Left ventricle myocardium inferior (tissue), 1 donor: ENCODE data around the gene ARFGAP1. TPM values are rescaled to one million over a fixed set of nuclear protein-coding genes. Genes with fewer than 3 reads are reported as not detected.

Source experiments
- DNase-seq: peaks from one replicate; pipeline ENCODE4 v3.0.0-alpha.2; 2020
- H3K27ac ChIP-seq: fragments of 200-600 bp; replicated peaks from 2 replicates; pipeline ENCODE4 v1.8.0; 2021
- H3K27me3 ChIP-seq: fragments of 200-600 bp; 2 replicates; pipeline ENCODE4 v1.8.0; 2021; ENCODE audit warnings: low read depth
- H3K36me3 ChIP-seq: fragments of 200-600 bp; 2 replicates; pipeline ENCODE4 v1.8.0; 2021
- H3K4me1 ChIP-seq: fragments of 200-600 bp; 2 replicates; pipeline ENCODE4 v1.8.0; 2021
- H3K4me3 ChIP-seq: fragments of 200-600 bp; 2 replicates; pipeline ENCODE4 v1.8.0; 2021; ENCODE audit warnings: mild to moderate bottlenecking, moderate library complexity
- H3K9me3 ChIP-seq: fragments of 200-600 bp; replicated peaks from 2 replicates; pipeline ENCODE4 v1.8.0; 2021
- CTCF ChIP-seq: fragments of 200-600 bp; IDR thresholded peaks from 2 replicates; pipeline ENCODE4 v1.8.0; 2021; ENCODE audit warnings: antibody characterized with exemption, mild to moderate bottlenecking, borderline replicate concordance
- intact Hi-C: fragments of 100-400 bp; cut with micrococcal nuclease; formaldehyde crosslinking; loops from one replicate; pipeline ENCODE4 v1.11.0; 2022
- total RNA-seq: library from RNA; stranded (reverse); fragmentation: NEBNext Ultra II Directional; extraction: Animal tissue kit (Norgen Biotek cat#: 25700); gene quantifications from one replicate; pipeline ENCODE4 v1.2.1, GENCODE V29; 2021
- donor health status: DM: no; HTN: yes; CAD: no; lungs with severe emphysema.

ARFGAP1 gene
- total RNA-seq, 1 donor from 2014 or later = 33.4 TPM

- H3K36me3 ChIP-seq = peaks cover 68% of the 10 kb centered on the region
- no peaks in the 10 kb centered on the region for H3K9me3 ChIP-seq
- no peak overlapping the region for H3K4me3 ChIP-seq
- no peak for TF ChIP-seq CTCF
- intact Hi-C loops = no loop called here
- no peak for DNase-seq
- no peak overlapping the region for H3K27ac ChIP-seq
- H3K27me3 ChIP-seq = no peaks in the 10 kb centered on the region
- H3K4me1 ChIP-seq = peaks cover 17% of the 10 kb centered on the region
These were observed 10.3 kb downstream of the ARFGAP1 start for GRCh38 chr20:63282946-63283345.

DNA sequence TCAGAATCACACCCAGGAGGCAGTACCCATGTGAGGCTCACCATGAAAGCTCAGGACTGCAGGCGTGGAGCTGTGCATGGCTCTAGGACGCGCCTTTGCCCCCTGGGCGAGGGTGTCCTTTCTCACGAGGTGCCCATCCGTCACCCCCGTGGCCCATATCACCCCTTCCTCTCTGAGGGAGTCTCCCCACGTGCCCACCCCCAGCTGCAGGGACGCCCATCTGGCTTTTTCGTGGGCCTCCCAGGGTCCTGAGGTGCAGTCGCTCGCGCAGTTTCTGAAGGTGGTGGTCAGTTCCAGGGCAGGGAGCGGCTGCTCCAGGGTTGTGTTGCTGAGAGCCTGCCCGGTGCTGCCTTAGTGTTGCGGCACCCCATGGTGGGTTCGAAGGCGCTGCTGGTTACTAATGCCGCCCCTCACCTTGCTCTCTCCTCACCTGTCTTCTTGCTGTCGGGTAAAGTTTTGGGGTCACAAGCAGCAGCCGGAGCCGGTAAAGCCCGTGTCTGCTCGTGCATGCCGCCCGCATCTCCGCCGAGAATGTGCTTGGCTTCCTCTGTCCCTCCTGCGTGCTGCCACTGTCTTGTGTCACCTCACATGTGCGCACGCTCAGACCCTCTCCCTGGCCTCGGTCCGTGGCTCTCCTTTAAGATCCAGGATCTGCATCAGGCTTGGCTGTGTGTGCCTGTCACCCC lies 10.9 kb downstream of the ARFGAP1 start:
- no peak for DNase-seq
- H3K27ac ChIP-seq = no peak overlapping the region
- TF ChIP-seq CTCF = no peak
- intact Hi-C loops = no loop called here
- H3K4me3 ChIP-seq = no peak overlapping the region
- H3K27me3 ChIP-seq = no peaks in the 10 kb centered on the region
- H3K4me1 ChIP-seq = peaks cover 16% of the 10 kb centered on the region
- H3K36me3 ChIP-seq = peaks cover 68% of the 10 kb centered on the region
- H3K9me3 ChIP-seq = no peaks in the 10 kb centered on the region

DNA sequence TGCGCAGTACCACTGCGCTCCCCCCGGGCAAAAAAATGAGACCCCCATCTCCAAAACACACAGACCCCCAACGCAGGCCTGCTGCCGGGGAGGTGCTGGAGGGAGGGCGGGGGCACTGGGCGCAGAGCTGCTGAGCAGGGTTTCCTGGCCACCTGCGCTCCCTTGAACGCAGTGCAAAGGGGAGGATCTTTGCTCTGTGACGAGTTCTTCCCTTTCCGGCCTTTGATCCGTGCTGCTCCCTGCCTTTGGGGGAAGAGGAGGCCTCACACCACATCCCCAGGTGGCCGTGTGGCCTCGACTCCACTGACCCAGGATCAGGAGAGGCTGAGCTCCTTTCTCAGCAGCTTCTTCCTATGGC lies 11.4 kb downstream of the ARFGAP1 start:
- Histone ChIP-seq H3K27ac (no peak overlapping the region), H3K4me3 (no peak overlapping the region), H3K4me1 (peaks cover 11% of the 10 kb centered on the region), H3K27me3 (no peaks in the 10 kb centered on the region), H3K9me3 (no peaks in the 10 kb centered on the region), H3K36me3 (peaks cover 68% of the 10 kb centered on the region)
- intact Hi-C loops = no loop called here
- TF ChIP-seq CTCF = no peak
- no peak for DNase-seq

GRCh38 chr20:63284544-63284949 lies 11.9 kb downstream of the ARFGAP1 start:
- H3K4me1 ChIP-seq = peaks cover 6% of the 10 kb centered on the region
- no peaks in the 10 kb centered on the region for H3K9me3 ChIP-seq
- no peak for DNase-seq
- intact Hi-C loops = no loop called here
- H3K27ac ChIP-seq = no peak overlapping the region
- H3K36me3 ChIP-seq = peaks cover 68% of the 10 kb centered on the region
- H3K27me3 ChIP-seq = no peaks in the 10 kb centered on the region
- TF ChIP-seq CTCF = no peak
- no peak overlapping the region for H3K4me3 ChIP-seq

DNA sequence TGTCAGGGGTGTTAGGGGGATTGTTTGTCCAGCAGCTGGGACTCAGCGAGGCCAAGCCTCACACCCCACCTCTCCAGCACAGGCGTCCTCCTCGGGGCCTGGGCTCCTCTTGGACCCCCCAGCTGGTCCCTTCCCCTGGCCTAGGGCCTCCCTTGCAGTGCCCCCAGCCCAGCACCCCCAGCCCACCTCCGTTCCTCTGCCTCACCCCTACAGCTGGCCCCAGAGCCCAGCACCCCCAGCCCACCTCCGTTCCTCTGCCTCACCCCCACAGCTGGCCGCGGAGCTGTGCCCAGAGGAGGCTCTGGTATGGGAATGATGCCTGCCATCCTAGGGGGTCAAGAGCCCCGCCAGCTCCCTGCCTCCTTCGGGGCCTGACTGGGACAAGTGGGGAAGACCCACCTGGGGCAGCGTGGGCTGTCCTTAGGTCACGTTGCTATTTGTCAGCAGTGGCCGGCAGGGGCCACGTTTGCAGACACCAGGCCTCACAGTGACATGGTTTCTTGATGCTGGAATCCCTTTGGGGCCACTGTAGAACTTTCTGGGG lies 12.4 kb downstream of the ARFGAP1 start:
- intact Hi-C loops = no loop called here
- no peaks in the 10 kb centered on the region for H3K9me3 ChIP-seq
- no peak for TF ChIP-seq CTCF
- no peaks in the 10 kb centered on the region for H3K27me3 ChIP-seq
- no peak overlapping the region for H3K4me3 ChIP-seq
- no peak overlapping the region for H3K27ac ChIP-seq
- no peak for DNase-seq
- H3K36me3 ChIP-seq = peaks cover 66% of the 10 kb centered on the region
- peaks cover under 1% of the 10 kb centered on the region for H3K4me1 ChIP-seq
